GM19238 (cell line): Measurements from ENCODE around the gene SLIRP.
"Not testable (repeated sequence)": the region's sequence is repeated elsewhere in the genome, so short reads cannot be mapped to it uniquely, and the experiment has no call there.

Experiments used
- DNase-seq: peaks from one replicate; pipeline ENCODE4 v3.0.0; 2011; ENCODE audit warnings: low spot score; ENCODE audit not compliant: insufficient read length

Gene SLIRP

GRCh38 chr14:77741438-77741837 lies 33.5 kb downstream of the SLIRP start:
- no peak for DNase-seq

GRCh38 chr14:77746064-77746702 lies 38.3 kb downstream of the SLIRP start:
- no peak for DNase-seq

- not testable (repeated sequence) for DNase-seq
Measured at GRCh38 chr14:77747425-77747824, 39.5 kb downstream of the SLIRP start.

- DNase-seq: no peak
Measured at GRCh38 chr14:77752266-77752665, 44.4 kb downstream of the SLIRP start.

- no peak for DNase-seq
Measured at GRCh38 chr14:77752799-77753516, 45.1 kb downstream of the SLIRP start.

GRCh38 chr14:77760381-77761204 lies 52.7 kb downstream of the SLIRP start, which contains the start of gene SNW1:
SNW1 (minus strand) TSS chr14:77761156; CDS start chr14:77761127, 29 bp downstream.
- DNase-seq: peak; percentile 90

GRCh38 chr14:77761205-77761931 lies 53.5 kb downstream of the SLIRP start:
- no peak for DNase-seq

GRCh38 chr14:77763316-77763715 lies 55.4 kb downstream of the SLIRP start:
- DNase-seq: no peak

GRCh38 chr14:77763978-77764377 lies 56.1 kb downstream of the SLIRP start:
- no peak for DNase-seq
